ENCODE data around the gene AQP5.

GRCh38 chr12:49942512-49942893, 19.2 kb upstream of the AQP5 start:
- TF ChIP-seq POLR2A (IDR thresholded peaks at IDR 0.05; ENCODE audit: control extremely low read depth in 1 of 2, low read depth in 2 of 2, low read length in 2 of 2), result no peak
- no peak for TF ChIP-seq SAP30 (IDR thresholded peaks at IDR 0.05; ENCODE audit: insufficient read depth, insufficient replicate concordance, low read length)
- TF ChIP-seq, protein P1, sequence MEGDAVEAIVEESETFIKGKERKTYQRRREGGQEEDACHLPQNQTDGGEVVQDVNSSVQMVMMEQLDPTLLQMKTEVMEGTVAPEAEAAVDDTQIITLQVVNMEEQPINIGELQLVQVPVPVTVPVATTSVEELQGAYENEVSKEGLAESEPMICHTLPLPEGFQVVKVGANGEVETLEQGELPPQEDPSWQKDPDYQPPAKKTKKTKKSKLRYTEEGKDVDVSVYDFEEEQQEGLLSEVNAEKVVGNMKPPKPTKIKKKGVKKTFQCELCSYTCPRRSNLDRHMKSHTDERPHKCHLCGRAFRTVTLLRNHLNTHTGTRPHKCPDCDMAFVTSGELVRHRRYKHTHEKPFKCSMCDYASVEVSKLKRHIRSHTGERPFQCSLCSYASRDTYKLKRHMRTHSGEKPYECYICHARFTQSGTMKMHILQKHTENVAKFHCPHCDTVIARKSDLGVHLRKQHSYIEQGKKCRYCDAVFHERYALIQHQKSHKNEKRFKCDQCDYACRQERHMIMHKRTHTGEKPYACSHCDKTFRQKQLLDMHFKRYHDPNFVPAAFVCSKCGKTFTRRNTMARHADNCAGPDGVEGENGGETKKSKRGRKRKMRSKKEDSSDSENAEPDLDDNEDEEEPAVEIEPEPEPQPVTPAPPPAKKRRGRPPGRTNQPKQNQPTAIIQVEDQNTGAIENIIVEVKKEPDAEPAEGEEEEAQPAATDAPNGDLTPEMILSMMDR (IDR thresholded peaks at IDR 0.05; ENCODE audit: control extremely low read depth in 1 of 3, insufficient read depth in 1 of 3, low read depth in 1 of 3, low read length in 3 of 3), result no peak
- no peak for TF ChIP-seq TAF1 (IDR thresholded peaks at IDR 0.05; ENCODE audit: low read depth, low read length)
- no peak for TF ChIP-seq EP300 (IDR thresholded peaks at IDR 0.05; ENCODE audit: borderline replicate concordance in 1 of 2, low read depth in 2 of 2, low read length in 2 of 2)
- no peak for TF ChIP-seq YY1 (IDR thresholded peaks at IDR 0.05; ENCODE audit: low read depth, low read length)
- no peak for TF ChIP-seq TEAD4 (IDR thresholded peaks at IDR 0.05; ENCODE audit: low read depth, low read length)
- TF ChIP-seq, protein P2, sequence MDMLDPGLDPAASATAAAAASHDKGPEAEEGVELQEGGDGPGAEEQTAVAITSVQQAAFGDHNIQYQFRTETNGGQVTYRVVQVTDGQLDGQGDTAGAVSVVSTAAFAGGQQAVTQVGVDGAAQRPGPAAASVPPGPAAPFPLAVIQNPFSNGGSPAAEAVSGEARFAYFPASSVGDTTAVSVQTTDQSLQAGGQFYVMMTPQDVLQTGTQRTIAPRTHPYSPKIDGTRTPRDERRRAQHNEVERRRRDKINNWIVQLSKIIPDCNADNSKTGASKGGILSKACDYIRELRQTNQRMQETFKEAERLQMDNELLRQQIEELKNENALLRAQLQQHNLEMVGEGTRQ (IDR thresholded peaks at IDR 0.05; ENCODE audit: low read length), result no peak

Measured in H1 (cell line).